ENCODE measurements around the gene STARD10.
"Not testable (repeated sequence)": the region's sequence is repeated elsewhere in the genome, so short reads cannot be mapped to it uniquely, and the experiment has no call there.

STARD10 gene

GRCh38 chr11:72826191-72826941 lies 32.5 kb upstream of the STARD10 start:
- no peak for DNase-seq (ENCODE audit: low read depth)

GRCh38 chr11:72825661-72826060 lies 31.8 kb upstream of the STARD10 start:
- DNase-seq (ENCODE audit: low read depth) = no peak

GRCh38 chr11:72824811-72825505 lies 31.1 kb upstream of the STARD10 start:
- no peak for DNase-seq (ENCODE audit: low read depth)

GRCh38 chr11:72824020-72824419 lies 30.2 kb upstream of the STARD10 start:
- DNase-seq (ENCODE audit: low read depth) = no peak

GRCh38 chr11:72823105-72823804 lies 29.4 kb upstream of the STARD10 start:
- no peak for DNase-seq (ENCODE audit: low read depth)

- no peak for DNase-seq (ENCODE audit: low read depth)
Measured at GRCh38 chr11:72821920-72822799, 28.3 kb upstream of the STARD10 start.

- no peak for DNase-seq (ENCODE audit: low read depth)
Measured at GRCh38 chr11:72821221-72821919, 27.5 kb upstream of the STARD10 start.

GRCh38 chr11:72820439-72821139 lies 26.7 kb upstream of the STARD10 start:
- no peak for DNase-seq (ENCODE audit: low read depth)

GRCh38 chr11:72818971-72819370 lies 25.1 kb upstream of the STARD10 start:
- no peak for DNase-seq (ENCODE audit: low read depth)

- DNase-seq (ENCODE audit: low read depth) = no peak
Measured at GRCh38 chr11:72817966-72818365, 24.1 kb upstream of the STARD10 start.

- no peak for DNase-seq (ENCODE audit: low read depth)
Measured at GRCh38 chr11:72816404-72816990, 22.6 kb upstream of the STARD10 start.

- DNase-seq (ENCODE audit: low read depth) = no peak
Measured at GRCh38 chr11:72815110-72815618, 21.3 kb upstream of the STARD10 start.

GRCh38 chr11:72814286-72815109 lies 20.7 kb upstream of the STARD10 start, which contains the start of gene ATG16L2:
TSS of gene ATG16L2 (plus strand) at chr11:72814411. CDS start at chr11:72814446, 35 bp downstream.
- DNase-seq (ENCODE audit: low read depth) = peak; percentile 31

- peak; percentile 27 for DNase-seq (ENCODE audit: low read depth)
Measured at GRCh38 chr11:72813740-72814285, 20.0 kb upstream of the STARD10 start.

GRCh38 chr11:72812967-72813739 lies 19.3 kb upstream of the STARD10 start:
- DNase-seq (ENCODE audit: low read depth) = peak; percentile 37

GRCh38 chr11:72812604-72812966 lies 18.7 kb upstream of the STARD10 start:
- no peak for DNase-seq (ENCODE audit: low read depth)

GRCh38 chr11:72811686-72812085 lies 17.8 kb upstream of the STARD10 start:
- DNase-seq (ENCODE audit: low read depth) = not testable (repeated sequence)

- DNase-seq (ENCODE audit: low read depth) = no peak
Measured at GRCh38 chr11:72808331-72808798, 14.5 kb upstream of the STARD10 start.

Measured in GM04503 (cell line).